Measurements from ENCODE around the gene CD151.

Gene CD151

DNA sequence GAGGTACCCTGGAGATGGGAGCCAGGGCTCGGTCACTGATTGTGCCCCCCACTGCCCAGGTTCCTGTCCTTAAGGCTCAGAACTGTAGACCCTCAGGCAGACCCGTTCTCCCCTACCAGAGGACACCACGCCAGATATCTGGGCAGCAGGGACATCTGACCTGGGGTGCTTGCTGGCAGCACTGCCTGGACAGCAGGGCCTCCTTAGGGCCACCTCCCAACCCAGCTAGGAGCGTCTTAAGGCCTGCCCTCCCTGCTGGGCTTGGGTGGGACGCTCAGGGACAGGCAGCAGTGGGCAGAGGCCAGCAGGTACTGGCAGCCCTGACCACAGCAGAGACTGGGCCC lies 6.5 kb downstream of the CD151 start:
- no peak for DNase-seq (ENCODE audit: low spot score)
- TF ChIP-seq, protein P1, sequence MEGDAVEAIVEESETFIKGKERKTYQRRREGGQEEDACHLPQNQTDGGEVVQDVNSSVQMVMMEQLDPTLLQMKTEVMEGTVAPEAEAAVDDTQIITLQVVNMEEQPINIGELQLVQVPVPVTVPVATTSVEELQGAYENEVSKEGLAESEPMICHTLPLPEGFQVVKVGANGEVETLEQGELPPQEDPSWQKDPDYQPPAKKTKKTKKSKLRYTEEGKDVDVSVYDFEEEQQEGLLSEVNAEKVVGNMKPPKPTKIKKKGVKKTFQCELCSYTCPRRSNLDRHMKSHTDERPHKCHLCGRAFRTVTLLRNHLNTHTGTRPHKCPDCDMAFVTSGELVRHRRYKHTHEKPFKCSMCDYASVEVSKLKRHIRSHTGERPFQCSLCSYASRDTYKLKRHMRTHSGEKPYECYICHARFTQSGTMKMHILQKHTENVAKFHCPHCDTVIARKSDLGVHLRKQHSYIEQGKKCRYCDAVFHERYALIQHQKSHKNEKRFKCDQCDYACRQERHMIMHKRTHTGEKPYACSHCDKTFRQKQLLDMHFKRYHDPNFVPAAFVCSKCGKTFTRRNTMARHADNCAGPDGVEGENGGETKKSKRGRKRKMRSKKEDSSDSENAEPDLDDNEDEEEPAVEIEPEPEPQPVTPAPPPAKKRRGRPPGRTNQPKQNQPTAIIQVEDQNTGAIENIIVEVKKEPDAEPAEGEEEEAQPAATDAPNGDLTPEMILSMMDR (IDR thresholded peaks at IDR 0.05; ENCODE audit: extremely low read depth, insufficient read depth, missing control alignments), result no peak
- in situ Hi-C loops (cut with MboI; ENCODE audit: low pct_unique_long_range_greater_than_20kb, low sequenced_read_pairs, unreplicated experiment), result no loop called here

DNA sequence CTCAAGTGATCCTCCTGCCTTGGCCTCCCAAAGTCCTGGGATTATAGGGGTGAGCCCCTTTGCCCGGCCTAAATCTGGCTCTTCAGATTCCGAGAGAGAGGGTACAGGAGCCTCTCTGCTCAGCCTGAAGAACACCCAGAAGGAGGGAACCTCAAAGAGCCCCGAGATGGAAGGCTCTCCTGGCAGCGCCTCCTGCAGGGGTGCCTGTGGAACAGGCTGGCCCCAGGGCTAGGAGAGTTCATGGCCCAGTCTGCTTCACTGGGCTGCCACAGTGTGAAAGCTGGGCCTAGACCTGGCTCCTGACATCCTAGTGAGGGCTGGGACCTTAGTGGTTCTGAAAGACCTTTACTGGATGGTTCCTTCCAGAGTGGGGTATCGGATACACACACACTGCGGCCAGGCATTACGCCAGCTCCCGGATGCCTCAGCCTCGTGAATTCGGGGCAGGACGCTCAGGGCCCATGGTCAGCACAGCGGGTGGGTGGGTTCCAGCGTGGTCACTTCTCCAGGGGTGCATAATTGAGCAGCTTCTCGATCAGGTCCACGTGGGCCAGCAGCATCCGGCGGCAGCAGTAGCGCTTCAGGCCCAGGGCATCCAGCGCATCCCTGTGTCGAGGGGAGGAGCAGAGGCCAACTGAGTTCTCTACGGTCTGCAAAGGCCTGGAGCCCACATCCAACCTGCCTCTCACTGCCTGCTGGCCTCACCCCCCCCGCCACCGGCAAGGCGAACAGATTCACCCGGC lies 7.3 kb downstream of the CD151 start:
- in situ Hi-C loops (cut with MboI; ENCODE audit: low pct_unique_long_range_greater_than_20kb, low sequenced_read_pairs, unreplicated experiment), result no loop called here
- TF ChIP-seq, protein P1 (IDR thresholded peaks at IDR 0.05; ENCODE audit: extremely low read depth, insufficient read depth, missing control alignments), result peak; percentile 43
- no peak for DNase-seq (ENCODE audit: low spot score)

DNA sequence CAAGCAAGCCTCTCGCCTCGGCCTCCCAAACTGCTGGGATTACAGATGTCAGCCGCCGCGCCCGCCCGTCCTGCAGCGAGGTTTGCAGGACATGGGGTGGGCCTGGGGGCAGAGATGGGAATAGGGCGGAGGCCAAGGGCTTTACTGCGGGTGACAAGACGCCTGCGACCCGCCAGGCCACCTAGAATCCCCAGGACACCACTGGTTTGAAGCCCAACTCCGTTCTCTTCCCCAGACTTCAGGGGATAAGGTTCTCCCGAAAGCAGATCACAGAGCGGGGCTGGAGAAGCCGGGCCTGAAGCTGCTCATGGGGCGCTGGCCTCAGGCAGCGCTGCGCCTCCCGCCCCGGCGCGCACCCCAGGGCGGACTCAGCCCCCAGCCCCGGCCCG lies 9.2 kb downstream of the CD151 start:
- no peak for DNase-seq (ENCODE audit: low spot score)
- TF ChIP-seq, protein P1 (IDR thresholded peaks at IDR 0.05; ENCODE audit: extremely low read depth, insufficient read depth, missing control alignments), result no peak
- in situ Hi-C loops (cut with MboI; ENCODE audit: low pct_unique_long_range_greater_than_20kb, low sequenced_read_pairs, unreplicated experiment), result no loop called here

DNA sequence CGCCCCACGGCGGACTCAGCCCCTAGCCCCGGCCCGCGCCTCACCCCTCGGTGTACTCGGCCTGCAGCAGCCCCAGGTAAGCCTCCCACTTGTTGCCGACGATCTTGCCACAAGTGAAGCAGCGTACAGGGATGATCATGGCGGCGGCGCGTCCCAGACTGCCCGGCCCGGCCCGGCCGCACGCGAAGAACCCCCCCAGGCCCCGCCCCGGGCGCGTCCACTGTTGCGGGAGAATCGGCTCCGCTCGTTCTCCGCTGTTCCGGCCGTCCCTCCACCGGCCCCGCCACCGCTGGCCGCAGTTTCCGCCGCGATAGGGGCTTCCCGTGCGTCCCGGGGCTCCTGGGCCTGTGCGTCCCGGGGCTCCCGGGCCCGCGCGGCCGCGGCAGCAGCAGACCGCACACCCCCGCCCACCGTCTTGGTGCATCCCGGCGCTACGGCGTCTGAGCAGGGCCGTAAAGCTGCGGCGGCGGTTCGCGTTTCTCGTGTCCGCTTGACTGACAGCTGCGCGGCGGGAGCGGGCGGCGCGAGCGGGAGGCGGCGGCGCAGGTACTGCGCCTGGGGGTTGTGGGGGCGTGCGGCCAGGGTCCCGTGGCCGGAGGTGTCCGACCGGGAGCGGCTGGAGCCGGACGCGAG lies 9.7 kb downstream of the CD151 start, which contains the start of the genes POLR2L and TSPAN4:
Gene POLR2L, minus strand, starts transcription at position 160 of the 633 bp plus-strand sequence. Its CDS starts 21 bp downstream, at position 139.
Gene TSPAN4, plus strand, starts transcription at position 483 of the 633 bp plus-strand sequence. CDS start 7,453 bp downstream, outside the sequence.
- DNase-seq (ENCODE audit: low spot score), result peak; percentile 99
- in situ Hi-C loops (cut with MboI; ENCODE audit: low pct_unique_long_range_greater_than_20kb, low sequenced_read_pairs, unreplicated experiment), result no loop called here
- TF ChIP-seq, protein P1 (IDR thresholded peaks at IDR 0.05; ENCODE audit: extremely low read depth, insufficient read depth, missing control alignments), result no peak

DNA sequence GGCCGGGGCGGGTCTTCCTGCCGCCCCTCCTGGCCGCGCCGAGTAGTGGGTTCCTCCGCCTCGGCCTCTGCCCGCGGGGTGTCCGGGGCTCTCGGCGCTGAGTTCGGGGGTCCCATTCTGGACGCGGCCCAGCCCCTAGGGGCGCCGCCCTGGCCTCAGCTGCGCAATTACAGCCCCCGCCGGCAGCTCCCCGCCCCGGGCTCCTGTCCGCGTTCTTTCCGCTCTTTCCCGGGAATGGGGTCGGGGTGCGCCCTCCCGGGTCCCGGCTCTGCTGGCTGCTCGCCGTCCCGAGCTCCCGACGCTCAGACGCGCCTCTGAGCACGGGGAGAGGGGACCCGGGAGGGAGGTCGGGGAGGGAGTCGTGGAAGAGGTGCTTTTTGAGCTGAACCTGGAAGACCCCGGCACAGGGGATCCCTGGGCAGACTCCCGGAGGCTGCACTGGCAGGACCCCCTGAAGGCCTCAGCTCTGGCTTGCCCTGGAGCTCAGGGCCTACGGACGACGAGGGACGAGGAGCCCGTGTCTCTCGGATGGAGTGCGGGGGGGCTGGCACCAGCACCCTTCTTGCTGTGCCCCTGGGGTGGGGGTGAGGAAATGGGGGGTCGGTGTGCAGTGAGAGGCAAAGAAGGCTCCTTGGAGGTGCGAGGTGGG lies 10.5 kb downstream of the CD151 start:
- in situ Hi-C loops (cut with MboI; ENCODE audit: low pct_unique_long_range_greater_than_20kb, low sequenced_read_pairs, unreplicated experiment), result no loop called here
- DNase-seq (ENCODE audit: low spot score), result no peak
- TF ChIP-seq, protein P1 (IDR thresholded peaks at IDR 0.05; ENCODE audit: extremely low read depth, insufficient read depth, missing control alignments), result peak; percentile 18

DNA sequence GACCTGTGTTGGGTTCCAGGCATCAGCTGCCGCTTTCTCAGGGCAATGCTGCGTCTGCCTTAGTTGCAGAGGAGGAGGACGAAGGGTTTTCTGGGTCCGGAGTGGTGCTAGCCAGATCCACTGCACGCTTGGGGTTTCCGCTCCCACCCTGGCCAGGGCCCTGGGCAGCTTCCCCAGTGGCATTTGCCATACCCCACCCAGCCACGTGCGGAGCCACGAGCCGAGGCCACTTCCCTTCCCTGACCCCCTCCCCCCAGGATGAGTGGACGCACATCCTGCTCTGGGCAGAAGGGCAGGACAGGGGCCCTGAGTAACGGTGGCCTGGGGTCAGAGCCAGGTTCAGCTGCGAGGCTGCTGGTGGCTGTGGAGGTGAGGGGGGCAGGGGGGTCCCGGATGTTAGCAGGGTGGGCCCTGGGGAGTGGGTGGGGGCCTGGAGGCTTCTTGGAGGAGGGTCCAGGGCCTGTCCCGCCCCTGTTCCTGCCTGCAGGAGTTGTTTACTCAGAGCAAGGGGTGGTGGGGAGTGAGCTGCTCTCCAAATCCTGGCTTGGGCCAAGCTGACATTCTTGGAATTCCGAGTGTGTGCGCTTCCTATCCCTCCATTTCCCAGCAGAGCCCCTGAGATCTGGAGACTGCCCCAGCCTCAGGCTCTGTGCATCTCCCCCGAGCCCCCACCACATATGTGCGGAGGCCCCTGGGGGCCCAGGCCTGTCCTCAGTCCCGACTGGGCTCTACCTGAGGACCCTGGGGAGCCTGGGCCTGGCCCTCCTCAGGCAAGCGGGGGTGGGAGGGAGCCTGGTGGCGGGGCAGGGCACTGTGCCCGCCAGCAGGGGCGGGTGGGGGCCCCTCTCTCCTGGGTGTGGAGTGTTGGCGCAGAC lies 11.3 kb downstream of the CD151 start:
- DNase-seq (ENCODE audit: low spot score), result no peak
- in situ Hi-C loops (cut with MboI; ENCODE audit: low pct_unique_long_range_greater_than_20kb, low sequenced_read_pairs, unreplicated experiment), result no loop called here
- TF ChIP-seq, protein P1 (IDR thresholded peaks at IDR 0.05; ENCODE audit: extremely low read depth, insufficient read depth, missing control alignments), result no peak

Measured in GM13977 (cell line).